PC-3 (cell line): ENCODE measurements around the gene SOX5.

Source experiments
- EZH2 ChIP-seq: fragments of 300-600 bp; sonication (generic); IDR thresholded peaks from one replicate; pipeline ENCODE4 v1.6.1; 2017; ENCODE audit warnings: antibody characterized with exemption, mild to moderate bottlenecking, low read length; ENCODE audit not compliant: unreplicated experiment
- EZH2phosphoT487 ChIP-seq: fragments of 300-600 bp; sonication (generic); IDR thresholded peaks from 2 replicates; pipeline ENCODE4 v1.6.1; 2018; ENCODE audit warnings: mild to moderate bottlenecking, antibody characterized with exemption, low read length, borderline replicate concordance
- TF ChIP-seq, protein P1 (sequence below): fragments of 300-600 bp; sonication (generic); conservative IDR thresholded peaks from 2 replicates; pipeline ENCODE4 v1.5.1; 2017; ENCODE audit warnings: antibody characterized with exemption, low read depth, mild to moderate bottlenecking, low read length

DNA sequence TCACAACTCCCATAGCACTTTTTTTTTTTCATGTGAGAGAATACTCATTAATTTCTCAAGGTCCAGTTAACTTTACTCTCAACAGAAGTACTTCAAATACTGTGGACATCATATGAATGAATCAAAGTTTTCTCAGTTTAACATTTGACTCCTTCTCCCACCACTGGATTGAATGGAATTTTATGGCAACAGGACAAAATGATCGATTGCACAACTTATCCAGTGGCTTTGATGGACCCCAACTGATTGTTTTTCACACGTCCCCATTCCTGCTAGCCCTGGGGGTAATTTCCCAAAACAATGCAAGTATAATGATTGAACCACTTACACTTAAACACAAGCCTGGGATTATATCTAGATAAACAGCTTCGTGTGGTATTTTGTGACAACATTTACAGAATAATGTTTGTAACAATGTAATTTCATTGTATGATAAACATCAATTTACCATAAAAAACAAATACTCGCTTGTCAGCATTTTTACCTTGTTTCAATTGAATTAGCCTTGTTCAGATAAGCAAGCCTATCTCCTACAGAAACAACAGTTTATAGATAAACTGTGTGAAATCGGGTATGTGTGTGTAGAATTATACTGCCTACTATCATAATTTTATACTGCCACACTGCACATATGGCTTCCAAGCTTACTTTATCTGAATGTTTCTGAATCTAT, 60.9 kb downstream of the SOX5 start:
- TF ChIP-seq, protein P1, sequence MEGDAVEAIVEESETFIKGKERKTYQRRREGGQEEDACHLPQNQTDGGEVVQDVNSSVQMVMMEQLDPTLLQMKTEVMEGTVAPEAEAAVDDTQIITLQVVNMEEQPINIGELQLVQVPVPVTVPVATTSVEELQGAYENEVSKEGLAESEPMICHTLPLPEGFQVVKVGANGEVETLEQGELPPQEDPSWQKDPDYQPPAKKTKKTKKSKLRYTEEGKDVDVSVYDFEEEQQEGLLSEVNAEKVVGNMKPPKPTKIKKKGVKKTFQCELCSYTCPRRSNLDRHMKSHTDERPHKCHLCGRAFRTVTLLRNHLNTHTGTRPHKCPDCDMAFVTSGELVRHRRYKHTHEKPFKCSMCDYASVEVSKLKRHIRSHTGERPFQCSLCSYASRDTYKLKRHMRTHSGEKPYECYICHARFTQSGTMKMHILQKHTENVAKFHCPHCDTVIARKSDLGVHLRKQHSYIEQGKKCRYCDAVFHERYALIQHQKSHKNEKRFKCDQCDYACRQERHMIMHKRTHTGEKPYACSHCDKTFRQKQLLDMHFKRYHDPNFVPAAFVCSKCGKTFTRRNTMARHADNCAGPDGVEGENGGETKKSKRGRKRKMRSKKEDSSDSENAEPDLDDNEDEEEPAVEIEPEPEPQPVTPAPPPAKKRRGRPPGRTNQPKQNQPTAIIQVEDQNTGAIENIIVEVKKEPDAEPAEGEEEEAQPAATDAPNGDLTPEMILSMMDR: no peak
- TF ChIP-seq EZH2: no peak
- TF ChIP-seq EZH2phosphoT487: no peak
